IMR-90 (cell line): ENCODE measurements around the gene ANKRD45. TPM values are rescaled to one million over a fixed set of nuclear protein-coding genes. Genes with fewer than 3 reads are reported as not detected.

Source experiments
- ATAC-seq: fragments of 200-7000 bp; cut with Tn5 transposase; 2 replicates; pipeline ENCODE4 v1.9.1; 2020; ENCODE audit warnings: low read depth, mild to moderate bottlenecking, moderate library complexity
- BruUV-seq: library from RNA; stranded (reverse); fragments of 400-500 nt; replicated peaks from 2 replicates; lab custom pipeline; 2021; lab: Mats Ljungman, UMichigan
- CTCF ChIA-PET: fragments of 300-600 bp; formaldehyde crosslinking; extraction: SDS; loops from one replicate; lab custom pipeline; 2021; ENCODE audit warnings: antibody characterized with exemption; lab: Yijun Ruan, JAX
- POLR2A ChIA-PET: fragments of 300-600 bp; sonication (Branson Sonifier 250); formaldehyde crosslinking; loops from one replicate; lab custom pipeline; 2022; ENCODE audit warnings: antibody characterized with exemption; ENCODE audit not compliant: unreplicated experiment; lab: Charles Lee
- DNase-seq: peaks from one replicate; pipeline ENCODE4 v3.0.0; 2013
- H2AFZ ChIP-seq: replicated peaks from 2 replicates; pipeline ENCODE3; 2013; ENCODE audit warnings: low read length, mild to moderate bottlenecking; ENCODE audit not compliant: poor library complexity
- H2AK5ac ChIP-seq: 2 replicates; pipeline ENCODE4 v1.6.1; 2013; ENCODE audit warnings: low read depth, low read length, inconsistent platforms
- H2AK9ac ChIP-seq: replicated peaks from 2 replicates; pipeline ENCODE3; 2013; ENCODE audit warnings: mild to moderate bottlenecking, low read depth, low read length, moderate library complexity; ENCODE audit not compliant: poor library complexity
- H2BK120ac ChIP-seq: 2 replicates; pipeline ENCODE4 v1.6.1; 2013; ENCODE audit warnings: low read depth, low read length, inconsistent platforms
- H2BK15ac ChIP-seq: 3 replicates; pipeline ENCODE4 v1.6.1; 2013; ENCODE audit warnings: low read depth, low read length, inconsistent platforms
- H2BK20ac ChIP-seq: 2 replicates; pipeline ENCODE4 v1.6.1; 2013; ENCODE audit warnings: low read depth, mild to moderate bottlenecking, inconsistent platforms, low read length, moderate library complexity
- H2BK5ac ChIP-seq: 2 replicates; pipeline ENCODE4 v1.6.1; 2013; ENCODE audit warnings: mild to moderate bottlenecking, low read depth, low read length, inconsistent platforms; ENCODE audit not compliant: poor library complexity, severe bottlenecking
- H3K14ac ChIP-seq: replicated peaks from 2 replicates; pipeline ENCODE4 v1.6.1; 2013; ENCODE audit warnings: low read depth, low read length, inconsistent platforms
- H3K18ac ChIP-seq: 2 replicates; pipeline ENCODE4 v1.6.1; 2013; ENCODE audit warnings: low read depth, low read length, control low read depth
- H3K23ac ChIP-seq: 2 replicates; pipeline ENCODE4 v1.6.1; 2013; ENCODE audit warnings: low read depth, low read length, inconsistent platforms
- H3K27ac ChIP-seq: 2 replicates; pipeline ENCODE4 v1.5.1; 2013; ENCODE audit warnings: mild to moderate bottlenecking, control low read depth, low read length; ENCODE audit not compliant: insufficient read depth
- H3K27me3 ChIP-seq: 2 replicates; pipeline ENCODE4 v1.6.1; 2013; ENCODE audit warnings: low read length; ENCODE audit not compliant: control insufficient read depth, insufficient read depth
- H3K36me3 ChIP-seq: 2 replicates; pipeline ENCODE4 v1.6.1; 2013; ENCODE audit warnings: low read length, mixed read lengths; ENCODE audit not compliant: control insufficient read depth, insufficient read depth
- H3K4ac ChIP-seq: 2 replicates; pipeline ENCODE4 v1.6.1; 2013; ENCODE audit warnings: low read depth, low read length, inconsistent platforms
- H3K4me1 ChIP-seq: 2 replicates; pipeline ENCODE4 v1.6.1; 2013; ENCODE audit warnings: low read length, mixed read lengths; ENCODE audit not compliant: control insufficient read depth, insufficient read depth
- H3K4me2 ChIP-seq: 2 replicates; pipeline ENCODE4 v1.6.1; 2013; ENCODE audit warnings: low read depth, mild to moderate bottlenecking, control low read depth, low read length, moderate library complexity
- H3K4me3 ChIP-seq: 2 replicates; pipeline ENCODE4 v1.5.1; 2013; ENCODE audit warnings: low read depth, mild to moderate bottlenecking, control low read depth, low read length, moderate library complexity; ENCODE audit not compliant: insufficient read depth
- H3K56ac ChIP-seq: 2 replicates; pipeline ENCODE4 v1.6.1; 2013; ENCODE audit warnings: low read length, inconsistent platforms; ENCODE audit not compliant: insufficient read depth; ENCODE audit errors: extremely low read depth
- H3K79me1 ChIP-seq, 2 experiments: 2 replicates each; pipeline ENCODE4 v1.6.1; 2013; ENCODE audit warnings: low read length in 2 of 2, inconsistent platforms in 1 of 2, low read depth in 1 of 2
- H3K9ac ChIP-seq: 2 replicates; pipeline ENCODE4 v1.6.1; 2013; ENCODE audit warnings: low read depth, low read length, control low read depth
- H3K9me1 ChIP-seq: 2 replicates; pipeline ENCODE4 v1.6.1; 2013; ENCODE audit warnings: low read length, inconsistent platforms; ENCODE audit not compliant: insufficient read depth
- H3K9me3 ChIP-seq: 2 replicates; pipeline ENCODE4 v1.6.1; 2013; ENCODE audit warnings: low read length; ENCODE audit not compliant: control insufficient read depth, insufficient read depth
- H4K20me1 ChIP-seq: 2 replicates; pipeline ENCODE4 v1.6.1; 2013; ENCODE audit warnings: low read length, inconsistent platforms; ENCODE audit not compliant: insufficient read depth
- H4K5ac ChIP-seq: 2 replicates; pipeline ENCODE4 v1.6.1; 2013; ENCODE audit warnings: mild to moderate bottlenecking, low read depth, low read length, control low read depth
- H4K8ac ChIP-seq, 2 experiments: 2 replicates each; pipeline ENCODE4 v1.6.1; 2013; ENCODE audit warnings: low read depth in 2 of 2, low read length in 2 of 2, control low read depth in 1 of 2, inconsistent platforms in 1 of 2
- H4K91ac ChIP-seq: 2 replicates; pipeline ENCODE4 v1.6.1; 2013; ENCODE audit warnings: low read depth, low read length, inconsistent platforms; ENCODE audit not compliant: insufficient read depth
- CEBPB ChIP-seq: IDR thresholded peaks from 2 replicates; pipeline ENCODE4 v1.6.1; 2012; ENCODE audit warnings: low read depth, low read length, improper control_type of control experiment
- MXI1 ChIP-seq: IDR thresholded peaks from 2 replicates; pipeline ENCODE4 v1.6.1; 2012; ENCODE audit warnings: low read depth, mild to moderate bottlenecking, low read length, moderate library complexity, borderline replicate concordance
- RCOR1 ChIP-seq: IDR thresholded peaks from 2 replicates; pipeline ENCODE4 v1.6.1; 2012; ENCODE audit warnings: mild to moderate bottlenecking, low read length, improper control_type of control experiment; ENCODE audit not compliant: insufficient replicate concordance
- WGBS, 2 experiments: methylation state at CpG; one replicate each; pipeline versions ENCODE4 v1.1.5 to v1.1.7; 2013; ENCODE audit warnings: missing lambda C conversion rate in 2 of 2; ENCODE audit not compliant: insufficient read length in 1 of 2; ENCODE audit errors: extremely low coverage in 2 of 2; 5-methylcytosine and 5-hydroxymethylcytosine counted together
- dilution Hi-C: fragments of 300-500 bp; cut with HindIII; formaldehyde crosslinking; loops from one replicate; pipeline ENCODE4 v1.14.3; 2018; ENCODE audit warnings: low sequenced_read_pairs; ENCODE audit not compliant: unreplicated experiment
- in situ Hi-C: fragments of 300-500 bp; cut with MboI; formaldehyde crosslinking; loops from 3 replicates; pipeline ENCODE4 v1.14.3; 2019; ENCODE audit warnings: low sequenced_read_pairs, inconsistent platforms, mixed read lengths
- intact Hi-C: fragments of 100-400 bp; cut with micrococcal nuclease; formaldehyde crosslinking; loops from 2 replicates; pipeline ENCODE4 v1.10.0; 2022
- polyA plus RNA-seq, 3 experiments: library from polyadenylated mRNA; depleted of rRNA; stranded (reverse); fragments of >200 nt; gene quantifications; 2 replicates each; pipeline ENCODE4 v1.2.3, GENCODE V29; 2012; ENCODE audit warnings: low replicate concordance in 1 of 3
- total RNA-seq: library from RNA; depleted of rRNA; stranded (reverse); fragments of >200 nt; gene quantifications from 2 replicates; pipeline ENCODE4 v1.2.3, GENCODE V29; 2012

Gene ANKRD45
- total and polyA plus RNA-seq, 2 of the 4 experiments (the other 2 are of a cell fraction) = under 0.01 TPM; not detected in 1

DNA sequence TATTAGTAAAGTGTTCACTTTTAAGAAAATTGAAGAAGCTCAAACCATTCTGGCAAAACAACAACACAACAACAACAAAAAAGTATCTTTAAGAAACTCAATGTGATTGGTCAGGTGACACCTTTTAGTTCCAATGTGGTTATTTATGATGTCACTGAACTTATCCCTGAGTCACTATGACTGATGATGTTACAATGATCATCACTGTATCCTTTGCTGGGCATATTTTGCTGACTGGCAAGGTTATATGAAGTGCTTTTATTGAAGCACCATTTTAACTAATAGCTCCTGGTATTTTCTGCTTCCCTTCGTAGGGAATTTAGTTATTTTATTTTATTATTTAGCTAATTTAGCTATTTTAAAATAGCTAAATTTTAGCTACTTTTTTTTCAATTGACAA lies 34.5 kb downstream of the ANKRD45 start, which contains the start of gene TEX50:
Gene TEX50, plus strand, starts transcription at position 223 of the 400 bp plus-strand sequence. CDS start 184 bp downstream, outside the sequence.
- no peak within 1 kb of the TSS for H3K4me3 ChIP-seq
- H3K18ac ChIP-seq = no peak within 1 kb of the TSS
- H4K20me1 ChIP-seq = no peaks in the 10 kb centered on the region
- H3K79me1 ChIP-seq = no peaks in the 10 kb centered on the region
- H3K23ac ChIP-seq = no peak within 1 kb of the TSS
- H2BK20ac ChIP-seq = no peak within 1 kb of the TSS
- no peak within 1 kb of the TSS for H2AK9ac ChIP-seq
- H3K9ac ChIP-seq = no peak within 1 kb of the TSS
- ChIA-PET CTCF (no interaction called here), POLR2A (no interaction called here)
- H4K8ac ChIP-seq = no peak within 1 kb of the TSS
- no peak within 1 kb of the TSS for H4K91ac ChIP-seq
- no peak within 1 kb of the TSS for H2BK5ac ChIP-seq
- no peak within 1 kb of the TSS for H3K56ac ChIP-seq
- no peak within 1 kb of the TSS for H2BK120ac ChIP-seq
- dilution Hi-C loops (no loop called here), in situ Hi-C loops (no loop called here), intact Hi-C loops (no loop called here)
- no peak within 1 kb of the TSS for H3K4ac ChIP-seq
- H3K27me3 ChIP-seq = no peaks in the 10 kb centered on the region
- WGBS, 2 experiments = no CpG with 5 or more reads among the region's 1 CpG
- H3K14ac ChIP-seq = no peak within 1 kb of the TSS
- DNase-seq = no peak
- peaks cover 4% of the 10 kb centered on the region; the same call in 1 of the 2 replicates for H3K9me3 ChIP-seq
- no peak within 1 kb of the TSS for H2AFZ ChIP-seq
- TF ChIP-seq RCOR1 (no peak), MXI1 (no peak), CEBPB (no peak)
- H3K36me3 ChIP-seq = no peaks in the 10 kb centered on the region
- no peak within 1 kb of the TSS for H3K27ac ChIP-seq
- H2AK5ac ChIP-seq = no peak within 1 kb of the TSS
- H3K4me1 ChIP-seq = no peaks in the 10 kb centered on the region
- H4K5ac ChIP-seq = no peak within 1 kb of the TSS
- H2BK15ac ChIP-seq = no peak within 1 kb of the TSS
- H3K4me2 ChIP-seq = no peak within 1 kb of the TSS
- BruUV-seq = no TSS peak
- ATAC-seq = no peak
- H3K9me1 ChIP-seq = no peaks in the 10 kb centered on the region
